Large intestine (tissue), 3 donors: ENCODE results near the gene GPHA2. TPM values are rescaled to one million over a fixed set of nuclear protein-coding genes. Genes with fewer than 3 reads are reported as not detected.
A peak's percentile ranks its signal among the peaks of the same experiment; 100 is the strongest.

ENCODE experiments used
- DNase-seq, 2 donors: peaks; one replicate each; pipeline versions ENCODE4 v3.0.0 to v3.0.0-alpha.2; 2013
- H3K27ac ChIP-seq: one replicate; pipeline ENCODE4 v1.5.1; 2013; ENCODE audit warnings: low read length
- H3K27me3 ChIP-seq: 2 replicates; pipeline ENCODE4 v1.6.1; 2013; ENCODE audit warnings: low read length; ENCODE audit not compliant: control insufficient read depth, insufficient read depth
- H3K36me3 ChIP-seq: 2 replicates; pipeline ENCODE4 v1.6.1; 2013; ENCODE audit warnings: low read length; ENCODE audit not compliant: control insufficient read depth, insufficient read depth
- H3K4me1 ChIP-seq: one replicate; pipeline ENCODE4 v1.6.1; 2013; ENCODE audit warnings: low read length; ENCODE audit not compliant: control insufficient read depth, insufficient read depth
- H3K4me3 ChIP-seq: one replicate; pipeline ENCODE4 v1.5.1; 2013; ENCODE audit warnings: low read length
- H3K9me3 ChIP-seq: one replicate; pipeline ENCODE4 v1.6.1; 2013; ENCODE audit warnings: mild to moderate bottlenecking, low read depth, low read length, moderate library complexity; ENCODE audit not compliant: control insufficient read depth
- WGBS: methylation state at CpG from one replicate; pipeline ENCODE4 v1.1.5; 2013; ENCODE audit warnings: low lambda C conversion rate; ENCODE audit not compliant: insufficient coverage; 5-methylcytosine and 5-hydroxymethylcytosine counted together
- polyA plus RNA-seq: library from polyadenylated mRNA; unstranded; fragments of 120-200 nt; gene quantifications from one replicate; pipeline ENCODE4 v1.2.1, GENCODE V29; 2013

Gene GPHA2
- polyA plus RNA-seq, 1 donor = 0.24 TPM

DNA sequence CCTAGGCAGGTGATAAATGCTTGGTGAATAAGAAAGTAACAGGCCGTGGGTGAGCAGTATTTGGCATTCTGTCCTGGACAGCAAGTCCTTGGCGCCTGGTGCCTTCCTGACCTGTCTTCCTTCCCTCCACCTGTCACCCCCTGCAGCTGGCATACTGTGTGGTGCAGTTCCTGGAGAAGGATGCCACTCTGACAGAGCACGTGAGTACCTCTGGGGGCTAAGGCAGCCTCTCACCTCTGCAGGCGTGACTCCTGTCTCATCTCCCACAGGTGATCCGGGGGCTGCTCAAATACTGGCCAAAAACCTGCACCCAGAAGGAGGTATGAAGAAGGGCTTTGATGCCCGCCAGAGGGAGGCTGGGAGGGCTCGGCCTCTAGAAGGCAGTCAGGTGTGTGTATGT, 4.4 kb downstream of the GPHA2 start:
- H3K27ac ChIP-seq = no peak overlapping the region
- H3K36me3 ChIP-seq = peaks cover 47% of the 10 kb centered on the region
- H3K4me1 ChIP-seq = peaks cover 13% of the 10 kb centered on the region
- WGBS = no CpG with 5 or more reads among the region's 7 CpGs
- no peaks in the 10 kb centered on the region for H3K27me3 ChIP-seq
- DNase-seq = no peak
- H3K4me3 ChIP-seq = no peak overlapping the region
- H3K9me3 ChIP-seq = no peaks in the 10 kb centered on the region

- H3K4me1 ChIP-seq = peaks cover 19% of the 10 kb centered on the region
- H3K36me3 ChIP-seq = peaks cover 47% of the 10 kb centered on the region
- no peak overlapping the region for H3K27ac ChIP-seq
- H3K9me3 ChIP-seq = no peaks in the 10 kb centered on the region
- no peak overlapping the region for H3K4me3 ChIP-seq
- no peak for DNase-seq
- WGBS = 89% methylated on average over 1 of the region's 6 CpGs
- H3K27me3 ChIP-seq = no peaks in the 10 kb centered on the region
Measured at GRCh38 chr11:64930340-64930739, 5.4 kb downstream of the GPHA2 start.

DNA sequence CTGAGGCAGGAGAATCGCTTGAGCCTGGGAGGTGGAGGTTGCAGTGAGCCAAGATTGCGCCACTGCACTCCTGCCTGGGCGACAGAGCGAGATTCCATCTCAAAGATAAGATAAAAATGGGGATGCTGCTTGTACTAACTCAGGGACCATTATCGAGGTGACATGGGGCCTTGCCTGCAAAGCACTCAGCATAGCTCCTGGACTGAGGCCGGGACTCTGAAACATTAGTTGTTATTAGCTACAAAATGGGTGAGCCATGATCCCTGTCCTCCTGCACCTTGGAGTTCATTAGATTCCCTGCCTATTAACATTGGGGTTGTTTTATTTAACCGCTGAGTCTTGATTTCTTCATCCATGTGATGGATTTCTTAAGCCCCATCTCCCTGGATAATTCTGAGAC, 6.1 kb downstream of the GPHA2 start:
- Histone ChIP-seq H3K4me3 (no peak overlapping the region), H3K27me3 (no peaks in the 10 kb centered on the region), H3K36me3 (peaks cover 47% of the 10 kb centered on the region), H3K9me3 (no peaks in the 10 kb centered on the region), H3K27ac (no peak overlapping the region), H3K4me1 (peaks cover 17% of the 10 kb centered on the region)
- DNase-seq = no peak
- WGBS = no CpG with 5 or more reads among the region's 7 CpGs

DNA sequence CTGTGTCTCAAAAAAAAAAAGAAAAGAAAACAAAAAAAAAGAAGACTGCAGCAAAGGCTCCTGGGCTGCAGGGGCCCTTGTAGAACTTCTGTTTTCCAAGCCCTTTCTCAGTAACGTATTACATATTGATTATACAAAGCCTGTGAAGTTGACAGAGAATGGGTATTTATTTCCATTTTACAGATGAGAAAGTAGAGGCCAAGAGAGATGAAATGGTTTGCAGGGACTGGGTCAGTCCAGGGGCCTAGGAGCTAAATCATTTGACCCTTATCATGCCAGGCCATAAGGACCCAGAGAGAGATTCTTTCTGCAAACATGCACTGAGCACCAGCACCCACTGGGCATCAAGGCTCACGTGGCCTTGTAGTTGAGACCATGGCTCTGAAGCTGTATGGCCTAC, 6.7 kb downstream of the GPHA2 start:
- H3K4me3 ChIP-seq = no peak overlapping the region
- no peaks in the 10 kb centered on the region for H3K27me3 ChIP-seq
- H3K9me3 ChIP-seq = no peaks in the 10 kb centered on the region
- DNase-seq = no peak
- H3K4me1 ChIP-seq = peaks cover 10% of the 10 kb centered on the region
- H3K36me3 ChIP-seq = peaks cover 47% of the 10 kb centered on the region
- H3K27ac ChIP-seq = no peak overlapping the region
- no CpG with 5 or more reads among the region's 2 CpGs for WGBS

- DNase-seq = no peak
- Histone ChIP-seq H3K9me3 (no peaks in the 10 kb centered on the region), H3K4me3 (no peak overlapping the region), H3K27me3 (no peaks in the 10 kb centered on the region), H3K36me3 (peaks cover 33% of the 10 kb centered on the region), H3K4me1 (peaks cover 15% of the 10 kb centered on the region), H3K27ac (no peak overlapping the region)
- no CpG with 5 or more reads among the region's 22 CpGs for WGBS
Measured at GRCh38 chr11:64926689-64927088, 9.0 kb downstream of the GPHA2 start.

- Histone ChIP-seq H3K36me3 (peaks cover 24% of the 10 kb centered on the region), H3K9me3 (no peaks in the 10 kb centered on the region), H3K27me3 (no peaks in the 10 kb centered on the region), H3K4me1 (peaks cover 15% of the 10 kb centered on the region), H3K4me3 (peak overlapping the region; percentile 63), H3K27ac (no peak overlapping the region)
- no peak for DNase-seq
- no CpG with 5 or more reads among the region's 24 CpGs for WGBS
Measured at GRCh38 chr11:64925536-64926436, 9.9 kb downstream of the GPHA2 start.

GRCh38 chr11:64924910-64925284, 10.8 kb downstream of the GPHA2 start:
- WGBS = no CpG with 5 or more reads among the region's 24 CpGs
- peaks cover 16% of the 10 kb centered on the region for H3K36me3 ChIP-seq
- no peaks in the 10 kb centered on the region for H3K27me3 ChIP-seq
- peak in 1 of 2 donors; percentile 28 for DNase-seq
- H3K27ac ChIP-seq = no peak overlapping the region
- H3K4me3 ChIP-seq = peak overlapping the region; percentile 63
- H3K9me3 ChIP-seq = no peaks in the 10 kb centered on the region
- H3K4me1 ChIP-seq = peaks cover 15% of the 10 kb centered on the region

- H3K4me3 ChIP-seq = peak within 1 kb of the TSS; percentile 63
- H3K27me3 ChIP-seq = no peaks in the 10 kb centered on the region
- H3K4me1 ChIP-seq = peaks cover 15% of the 10 kb centered on the region
- peak within 1 kb of the TSS; percentile 82 for H3K27ac ChIP-seq
- H3K9me3 ChIP-seq = no peaks in the 10 kb centered on the region
- peak; percentile 94 to 95 for DNase-seq
- H3K36me3 ChIP-seq = peaks cover 11% of the 10 kb centered on the region
- WGBS = no CpG with 5 or more reads among the region's 47 CpGs
Measured at GRCh38 chr11:64923944-64924909, 11.5 kb downstream of the GPHA2 start, which contains the start of gene PPP2R5B. PPP2R5B (plus strand) TSS chr11:64924689; CDS start chr11:64925735, 1,046 bp downstream.

DNA sequence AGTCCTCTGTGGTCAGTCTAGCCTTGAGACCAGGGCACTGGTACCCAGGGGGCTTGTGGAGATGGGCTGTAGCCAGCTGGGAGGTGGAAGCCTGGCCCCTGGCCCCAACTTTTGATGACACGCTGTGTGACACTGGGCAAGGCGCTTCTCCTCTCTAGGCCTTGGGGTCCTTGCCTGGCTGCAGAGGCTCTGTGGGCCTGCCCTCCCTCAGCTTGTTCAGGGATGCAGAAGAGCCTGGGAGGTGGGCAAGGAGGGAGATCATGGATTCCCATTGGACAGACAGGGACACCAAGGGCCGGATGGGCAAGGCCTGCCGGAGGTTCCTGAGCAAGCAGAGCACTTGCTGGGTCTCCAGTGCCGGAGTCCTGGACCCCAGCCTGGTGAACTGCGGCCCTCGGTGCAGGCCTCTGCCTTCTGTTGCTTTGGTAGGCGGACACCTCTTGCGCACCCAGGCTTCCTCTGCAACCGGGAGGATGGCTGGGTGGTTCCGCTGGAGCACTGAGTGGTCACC, 12.5 kb downstream of the GPHA2 start:
- no CpG with 5 or more reads among the region's 11 CpGs for WGBS
- no peak for DNase-seq

DNA sequence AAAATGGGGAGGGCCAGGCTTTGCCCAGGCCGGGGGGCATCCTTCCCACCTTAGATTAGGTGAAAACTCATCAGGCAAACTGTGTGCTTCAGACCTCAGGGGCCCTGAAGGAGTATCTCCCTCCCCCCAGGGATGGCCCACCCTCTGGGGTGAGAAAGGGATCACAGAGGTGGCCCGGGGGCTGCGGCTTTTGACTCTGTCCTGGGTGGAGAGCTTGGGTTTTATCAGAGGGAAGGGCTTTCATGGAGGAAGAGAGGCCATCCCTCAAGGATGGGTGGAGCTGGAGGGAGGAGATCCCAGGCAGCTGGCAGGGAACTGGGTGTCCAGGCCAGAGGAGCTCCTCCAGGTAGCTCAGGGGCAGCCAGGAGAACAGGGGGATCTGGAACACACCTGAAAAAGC, 14.3 kb downstream of the GPHA2 start:
- Histone ChIP-seq H3K27ac (no peak overlapping the region), H3K4me1 (peaks cover 22% of the 10 kb centered on the region), H3K27me3 (no peaks in the 10 kb centered on the region), H3K9me3 (no peaks in the 10 kb centered on the region), H3K4me3 (no peak overlapping the region), H3K36me3 (no peaks in the 10 kb centered on the region)
- no peak for DNase-seq
- WGBS = no CpG with 5 or more reads among the region's 3 CpGs

More for the DNA sequence above, 12.5 kb downstream of the GPHA2 start:
- Histone ChIP-seq H3K9me3 (no peaks in the 10 kb centered on the region), H3K4me1 (peaks cover 16% of the 10 kb centered on the region), H3K27ac (no peak overlapping the region), H3K36me3 (peaks cover 8% of the 10 kb centered on the region), H3K4me3 (no peak overlapping the region), H3K27me3 (no peaks in the 10 kb centered on the region)
